ENCODE results near the gene SLC17A1.

The SLC17A1 gene

DNA sequence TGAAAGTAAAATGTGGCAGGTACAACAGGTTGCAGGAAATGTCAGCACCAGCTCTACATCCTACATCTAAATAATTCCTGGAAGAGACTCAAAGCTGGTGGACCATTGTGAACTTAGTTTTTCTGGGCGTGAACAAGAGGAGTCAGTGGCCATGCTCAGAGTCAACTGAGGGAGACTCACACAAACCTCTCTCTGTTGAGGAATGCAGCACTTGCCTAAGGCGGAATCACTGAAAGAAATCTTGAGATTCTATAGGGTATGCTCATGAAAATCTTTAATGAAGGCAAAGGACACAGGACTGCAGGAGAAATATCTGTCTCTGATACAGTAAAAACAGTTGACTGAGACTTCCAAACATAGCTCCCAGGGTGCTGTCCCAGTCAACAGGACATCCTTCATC, 54.8 kb downstream of the SLC17A1 start:
- TF ChIP-seq, protein P1, sequence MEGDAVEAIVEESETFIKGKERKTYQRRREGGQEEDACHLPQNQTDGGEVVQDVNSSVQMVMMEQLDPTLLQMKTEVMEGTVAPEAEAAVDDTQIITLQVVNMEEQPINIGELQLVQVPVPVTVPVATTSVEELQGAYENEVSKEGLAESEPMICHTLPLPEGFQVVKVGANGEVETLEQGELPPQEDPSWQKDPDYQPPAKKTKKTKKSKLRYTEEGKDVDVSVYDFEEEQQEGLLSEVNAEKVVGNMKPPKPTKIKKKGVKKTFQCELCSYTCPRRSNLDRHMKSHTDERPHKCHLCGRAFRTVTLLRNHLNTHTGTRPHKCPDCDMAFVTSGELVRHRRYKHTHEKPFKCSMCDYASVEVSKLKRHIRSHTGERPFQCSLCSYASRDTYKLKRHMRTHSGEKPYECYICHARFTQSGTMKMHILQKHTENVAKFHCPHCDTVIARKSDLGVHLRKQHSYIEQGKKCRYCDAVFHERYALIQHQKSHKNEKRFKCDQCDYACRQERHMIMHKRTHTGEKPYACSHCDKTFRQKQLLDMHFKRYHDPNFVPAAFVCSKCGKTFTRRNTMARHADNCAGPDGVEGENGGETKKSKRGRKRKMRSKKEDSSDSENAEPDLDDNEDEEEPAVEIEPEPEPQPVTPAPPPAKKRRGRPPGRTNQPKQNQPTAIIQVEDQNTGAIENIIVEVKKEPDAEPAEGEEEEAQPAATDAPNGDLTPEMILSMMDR (IDR thresholded peaks at IDR 0.05; ENCODE audit: insufficient read depth, low read length, poor library complexity, severe bottlenecking): no peak
- no peak for TF ChIP-seq EZH2phosphoT487 (conservative IDR thresholded peaks at IDR 0.05; ENCODE audit: low read length)
- no peak overlapping the region for H3K9ac ChIP-seq (ENCODE audit: low read length)
- H4K20me1 ChIP-seq (ENCODE audit: low read depth, low read length): no peaks in the 10 kb centered on the region
- no peaks in the 10 kb centered on the region for H3K27me3 ChIP-seq (ENCODE audit: low read length)
- H3K79me2 ChIP-seq (ENCODE audit: insufficient read depth, low read length): no peaks in the 10 kb centered on the region
- H3K36me3 ChIP-seq (ENCODE audit: low read length): no peaks in the 10 kb centered on the region
- H3K9me2 ChIP-seq (replicated peaks; ENCODE audit: insufficient read depth, low read length): no peaks in the 10 kb centered on the region
- H3K9me3 ChIP-seq (ENCODE audit: insufficient read depth, low read length): no peaks in the 10 kb centered on the region
- no peak overlapping the region for H3K4me2 ChIP-seq (ENCODE audit: low read depth, low read length, poor library complexity, severe bottlenecking)
- no peak overlapping the region for H3K27ac ChIP-seq (ENCODE audit: low read depth, low read length)
- no peak overlapping the region for H3K4me3 ChIP-seq (ENCODE audit: insufficient read depth, low read length, poor library complexity, severe bottlenecking)
- H2AFZ ChIP-seq (ENCODE audit: low read depth, low read length, severe bottlenecking): no peak overlapping the region
- no peaks in the 10 kb centered on the region for H3F3A ChIP-seq (ENCODE audit: insufficient read depth)

- Histone ChIP-seq H3K9me3 (ENCODE audit: insufficient read depth, low read length) (no peaks in the 10 kb centered on the region), H3F3A (ENCODE audit: insufficient read depth) (no peaks in the 10 kb centered on the region), H3K4me3 (ENCODE audit: insufficient read depth, low read length, poor library complexity, severe bottlenecking) (no peak overlapping the region), H3K27me3 (ENCODE audit: low read length) (no peaks in the 10 kb centered on the region), H3K4me2 (ENCODE audit: low read depth, low read length, poor library complexity, severe bottlenecking) (no peak overlapping the region), H3K27ac (ENCODE audit: low read depth, low read length) (no peak overlapping the region), H3K9ac (ENCODE audit: low read length) (no peak overlapping the region), H2AFZ (ENCODE audit: low read depth, low read length, severe bottlenecking) (no peak overlapping the region), H3K79me2 (ENCODE audit: insufficient read depth, low read length) (no peaks in the 10 kb centered on the region), H3K36me3 (ENCODE audit: low read length) (no peaks in the 10 kb centered on the region), H4K20me1 (ENCODE audit: low read depth, low read length) (no peaks in the 10 kb centered on the region), H3K9me2 (replicated peaks; ENCODE audit: insufficient read depth, low read length) (no peaks in the 10 kb centered on the region)
- TF ChIP-seq, protein P1 (IDR thresholded peaks at IDR 0.05; ENCODE audit: insufficient read depth, low read length, poor library complexity, severe bottlenecking): no peak
- TF ChIP-seq EZH2phosphoT487 (conservative IDR thresholded peaks at IDR 0.05; ENCODE audit: low read length): no peak
Observed at GRCh38 chr6:25774120-25774715, 57.6 kb downstream of the SLC17A1 start.

GRCh38 chr6:25769983-25770382, 61.9 kb downstream of the SLC17A1 start:
- Histone ChIP-seq H3K4me2 (ENCODE audit: low read depth, low read length, poor library complexity, severe bottlenecking) (no peak overlapping the region), H3F3A (ENCODE audit: insufficient read depth) (no peaks in the 10 kb centered on the region), H3K27me3 (ENCODE audit: low read length) (no peaks in the 10 kb centered on the region), H3K9me3 (ENCODE audit: insufficient read depth, low read length) (no peaks in the 10 kb centered on the region), H2AFZ (ENCODE audit: low read depth, low read length, severe bottlenecking) (no peak overlapping the region), H3K9me2 (replicated peaks; ENCODE audit: insufficient read depth, low read length) (no peaks in the 10 kb centered on the region), H3K79me2 (ENCODE audit: insufficient read depth, low read length) (no peaks in the 10 kb centered on the region), H3K27ac (ENCODE audit: low read depth, low read length) (no peak overlapping the region), H4K20me1 (ENCODE audit: low read depth, low read length) (no peaks in the 10 kb centered on the region), H3K4me3 (ENCODE audit: insufficient read depth, low read length, poor library complexity, severe bottlenecking) (no peak overlapping the region), H3K36me3 (ENCODE audit: low read length) (0 out of 2 replicates have a peak, but pooled peaks cover 2% of the 10 kb centered on the region), H3K9ac (ENCODE audit: low read length) (no peak overlapping the region)
- TF ChIP-seq, protein P1 (IDR thresholded peaks at IDR 0.05; ENCODE audit: insufficient read depth, low read length, poor library complexity, severe bottlenecking): no peak
- no peak for TF ChIP-seq EZH2phosphoT487 (conservative IDR thresholded peaks at IDR 0.05; ENCODE audit: low read length)
